ENCODE results near the gene MEIOSIN. TPM values are rescaled to one million over a fixed set of nuclear protein-coding genes. Genes with fewer than 3 reads are reported as not detected.

Gene MEIOSIN
- total and polyA plus RNA-seq, 9 of the 15 experiments (the other 6 are each of a cell fraction or from before 2014, with no cell fraction given) = 0.06 to 2.0 (median 0.76) TPM

GRCh38 chr19:45691516-45692186 is 41.6 kb upstream of the MEIOSIN start, which contains the start of gene SNRPD2 (continued):
- TF ChIP-seq CEBPG (CRISPR knock-in tag; IDR thresholded peaks at IDR 0.05) (peak; percentile 58; the same call in 1 of the 2 replicates), CEBPG (tag; conservative IDR thresholded peaks at IDR 0.05 in 1 of 2, IDR thresholded peaks at IDR 0.05 in 1 of 2) (no peak), ZBTB17 (CRISPR knock-in tag; IDR thresholded peaks at IDR 0.05) (no peak), ZNF707 (CRISPR knock-in tag; conservative IDR thresholded peaks at IDR 0.05) (no peak), RBBP5 (IDR thresholded peaks at IDR 0.05; ENCODE audit: borderline replicate concordance, insufficient read depth, low read length, poor library complexity, severe bottlenecking) (peak; percentile 69), GTF3C2 (IDR thresholded peaks at IDR 0.05; ENCODE audit: borderline replicate concordance, extremely low read depth, insufficient read length) (peak; percentile 46)
- TF ChIP-seq, protein P1, sequence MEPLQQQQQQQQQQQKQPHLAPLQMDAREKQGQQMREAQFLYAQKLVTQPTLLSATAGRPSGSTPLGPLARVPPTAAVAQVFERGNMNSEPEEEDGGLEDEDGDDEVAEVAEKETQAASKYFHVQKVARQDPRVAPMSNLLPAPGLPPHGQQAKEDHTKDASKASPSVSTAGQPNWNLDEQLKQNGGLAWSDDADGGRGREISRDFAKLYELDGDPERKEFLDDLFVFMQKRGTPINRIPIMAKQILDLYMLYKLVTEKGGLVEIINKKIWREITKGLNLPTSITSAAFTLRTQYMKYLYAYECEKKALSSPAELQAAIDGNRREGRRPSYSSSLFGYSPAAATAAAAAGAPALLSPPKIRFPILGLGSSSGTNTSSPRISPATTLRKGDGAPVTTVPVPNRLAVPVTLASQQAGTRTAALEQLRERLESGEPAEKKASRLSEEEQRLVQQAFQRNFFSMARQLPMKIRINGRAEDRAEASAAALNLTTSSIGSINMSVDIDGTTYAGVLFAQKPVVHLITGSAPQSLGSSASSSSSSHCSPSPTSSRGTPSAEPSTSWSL (CRISPR knock-in tag; IDR thresholded peaks at IDR 0.05; ENCODE audit: borderline replicate concordance) = no peak
